AG10803 (cell line): Measurements from ENCODE around the gene PPARG.
"Not testable (repeated sequence)": the region's sequence is repeated elsewhere in the genome, so short reads cannot be mapped to it uniquely, and the experiment has no call there.

Experiments
- DNase-seq: peaks from one replicate; pipeline ENCODE4 v3.0.0; 2010; ENCODE audit warnings: low read depth
- H3K4me3 ChIP-seq: 2 replicates; pipeline ENCODE4 v1.5.1; 2011; ENCODE audit warnings: mild to moderate bottlenecking, low read length, control low read depth
- TF ChIP-seq, protein P1 (sequence below): conservative IDR thresholded peaks from 2 replicates; pipeline ENCODE4 v1.5.1; 2011; ENCODE audit warnings: mild to moderate bottlenecking, low read length, control low read depth, inconsistent platforms

The PPARG gene

GRCh38 chr3:12268049-12268735, 20.7 kb upstream of the PPARG start:
- H3K4me3 ChIP-seq = no peak overlapping the region
- no peak for DNase-seq
- TF ChIP-seq, protein P1, sequence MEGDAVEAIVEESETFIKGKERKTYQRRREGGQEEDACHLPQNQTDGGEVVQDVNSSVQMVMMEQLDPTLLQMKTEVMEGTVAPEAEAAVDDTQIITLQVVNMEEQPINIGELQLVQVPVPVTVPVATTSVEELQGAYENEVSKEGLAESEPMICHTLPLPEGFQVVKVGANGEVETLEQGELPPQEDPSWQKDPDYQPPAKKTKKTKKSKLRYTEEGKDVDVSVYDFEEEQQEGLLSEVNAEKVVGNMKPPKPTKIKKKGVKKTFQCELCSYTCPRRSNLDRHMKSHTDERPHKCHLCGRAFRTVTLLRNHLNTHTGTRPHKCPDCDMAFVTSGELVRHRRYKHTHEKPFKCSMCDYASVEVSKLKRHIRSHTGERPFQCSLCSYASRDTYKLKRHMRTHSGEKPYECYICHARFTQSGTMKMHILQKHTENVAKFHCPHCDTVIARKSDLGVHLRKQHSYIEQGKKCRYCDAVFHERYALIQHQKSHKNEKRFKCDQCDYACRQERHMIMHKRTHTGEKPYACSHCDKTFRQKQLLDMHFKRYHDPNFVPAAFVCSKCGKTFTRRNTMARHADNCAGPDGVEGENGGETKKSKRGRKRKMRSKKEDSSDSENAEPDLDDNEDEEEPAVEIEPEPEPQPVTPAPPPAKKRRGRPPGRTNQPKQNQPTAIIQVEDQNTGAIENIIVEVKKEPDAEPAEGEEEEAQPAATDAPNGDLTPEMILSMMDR = no peak

GRCh38 chr3:12270976-12271375, 17.9 kb upstream of the PPARG start:
- no peak for DNase-seq
- TF ChIP-seq, protein P1 = no peak
- H3K4me3 ChIP-seq = no peak overlapping the region

- H3K4me3 ChIP-seq = no peak overlapping the region
- TF ChIP-seq, protein P1 = no peak
- peak; percentile 64 for DNase-seq
Observed at GRCh38 chr3:12273045-12273695, 15.7 kb upstream of the PPARG start.

DNA sequence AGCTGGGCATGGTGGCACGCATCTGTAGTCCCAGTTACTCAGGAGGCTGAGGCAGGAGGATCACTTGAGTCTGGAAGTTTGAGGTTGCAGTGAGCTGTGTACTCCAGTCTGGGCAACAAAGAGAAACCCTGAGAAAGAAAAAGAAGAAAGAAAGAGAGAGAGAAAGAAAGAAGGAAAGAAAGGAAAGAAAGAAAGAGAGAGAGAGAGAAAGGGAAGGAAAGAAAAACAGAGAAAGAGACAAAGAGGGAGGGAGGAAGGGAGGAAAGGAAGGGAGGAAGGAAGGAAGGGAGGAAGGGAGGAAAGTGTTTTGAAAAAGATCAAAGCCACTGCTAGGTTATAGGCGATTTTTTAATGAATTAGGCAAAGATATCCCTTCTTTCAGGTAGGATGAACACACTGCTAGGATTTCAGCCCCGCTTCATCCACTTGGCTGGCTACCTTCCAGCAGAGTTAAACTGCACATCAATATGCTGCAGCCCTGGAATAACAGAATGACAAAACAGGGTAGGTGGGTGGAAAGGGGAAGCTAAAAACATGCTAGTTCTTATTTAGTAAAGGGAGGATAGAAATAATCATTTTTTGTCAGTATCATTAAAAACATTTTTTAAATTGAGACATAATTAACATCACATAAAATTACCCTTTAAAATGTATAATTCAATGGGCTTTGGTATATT, 12.8 kb upstream of the PPARG start:
- DNase-seq = no peak
- H3K4me3 ChIP-seq = no peak overlapping the region
- TF ChIP-seq, protein P1 = no peak

- DNase-seq, H3K4me3 ChIP-seq: not testable (repeated sequence)
Observed at GRCh38 chr3:12276827-12277226, 12.0 kb upstream of the PPARG start.

- no peak for DNase-seq
- TF ChIP-seq, protein P1 = no peak
- no peak overlapping the region for H3K4me3 ChIP-seq
Observed at GRCh38 chr3:12278566-12278965, 10.3 kb upstream of the PPARG start.

GRCh38 chr3:12279591-12280326, 9.1 kb upstream of the PPARG start:
- TF ChIP-seq, protein P1 = no peak
- DNase-seq = no peak

More at GRCh38 chr3:12279591-12280326, 9.1 kb upstream of the PPARG start:
- no peak overlapping the region for H3K4me3 ChIP-seq
